Lower leg skin (tissue), 3 donors: ENCODE results near the gene UFSP2.

Experiments
- CTCF ChIP-seq, 3 donors: fragments of 450-650 bp; IDR thresholded peaks; one replicate each; pipeline ENCODE4 v1.5.1; 2016; ENCODE audit warnings: antibody characterized with exemption in 3 of 3, mild to moderate bottlenecking in 3 of 3, moderate library complexity in 2 of 3
- POLR2A ChIP-seq, 2 donors: fragments of 450-650 bp; IDR thresholded peaks; one replicate each; pipeline ENCODE4 v1.6.1; 2016 to 2017; ENCODE audit warnings: antibody characterized with exemption in 2 of 2, mild to moderate bottlenecking in 1 of 2, moderate library complexity in 1 of 2

DNA sequence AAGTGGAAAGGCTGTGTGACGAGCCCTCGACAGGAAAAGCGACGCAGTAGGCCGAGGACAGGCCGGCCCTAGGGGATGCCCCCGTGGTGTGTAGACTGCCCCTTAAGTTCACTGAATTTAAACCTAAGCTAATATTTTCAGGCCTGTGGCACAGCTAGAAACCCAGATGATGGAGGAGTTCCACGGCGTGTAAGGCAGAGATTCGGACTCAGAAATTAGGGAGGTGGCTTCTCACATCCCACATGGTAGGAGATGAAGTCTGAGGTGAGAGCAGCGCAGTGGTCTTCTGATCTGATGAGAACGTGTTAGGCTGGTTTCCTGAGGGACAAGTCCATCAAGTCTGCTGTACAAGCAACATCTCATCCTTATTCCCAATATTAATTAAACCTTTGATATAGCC is 37.8 kb downstream of the UFSP2 start:
- TF ChIP-seq CTCF (IDR thresholded peaks at IDR 0.05) (no peak), POLR2A (IDR thresholded peaks at IDR 0.05) (no peak)
